ENCODE data around the gene FGG. TPM values are rescaled to one million over a fixed set of nuclear protein-coding genes. Genes with fewer than 3 reads are reported as not detected.

Gene FGG
- total RNA-seq, 3 donors from 2014 or later, result 3.3 TPM; not detected in 2

- intact Hi-C loops (cut with DNase I; ENCODE audit: low total_unique reads), result no loop called here
- H3K4me1 ChIP-seq, result no peaks in the 10 kb centered on the region
- H3K27ac ChIP-seq, result no peak overlapping the region
- no peak overlapping the region for H3K4me3 ChIP-seq
- no peaks in the 10 kb centered on the region for H3K9me3 ChIP-seq
- TF ChIP-seq CTCF (IDR thresholded peaks at IDR 0.05), result no peak
- no peak for TF ChIP-seq POLR2AphosphoS5 (IDR thresholded peaks at IDR 0.05)
- no peak for TF ChIP-seq POLR2A (IDR thresholded peaks at IDR 0.05)
- H3K36me3 ChIP-seq, result no peaks in the 10 kb centered on the region
- H3K27me3 ChIP-seq, result no peaks in the 10 kb centered on the region
- DNase-seq (ENCODE audit: low spot score in 2 of 2), result no peak
These were observed 28.2 kb downstream of the FGG start for GRCh38 chr4:154584259-154584658.

- Histone ChIP-seq H3K4me1 (no peaks in the 10 kb centered on the region), H3K4me3 (no peak overlapping the region), H3K36me3 (no peaks in the 10 kb centered on the region), H3K27ac (no peak overlapping the region), H3K27me3 (no peaks in the 10 kb centered on the region), H3K9me3 (no peaks in the 10 kb centered on the region)
- no peak for TF ChIP-seq POLR2AphosphoS5 (IDR thresholded peaks at IDR 0.05)
- TF ChIP-seq POLR2A (IDR thresholded peaks at IDR 0.05), result no peak
- no peak for TF ChIP-seq CTCF (IDR thresholded peaks at IDR 0.05)
- no peak for DNase-seq (ENCODE audit: low spot score in 2 of 2)
- intact Hi-C loops (cut with DNase I; ENCODE audit: low total_unique reads), result no loop called here
These were observed 28.8 kb downstream of the FGG start for GRCh38 chr4:154583677-154584076.

- Histone ChIP-seq H3K27me3 (no peaks in the 10 kb centered on the region), H3K4me3 (no peak overlapping the region), H3K36me3 (no peaks in the 10 kb centered on the region), H3K4me1 (no peaks in the 10 kb centered on the region), H3K9me3 (no peaks in the 10 kb centered on the region), H3K27ac (no peak overlapping the region)
- TF ChIP-seq POLR2AphosphoS5 (IDR thresholded peaks at IDR 0.05) (no peak), POLR2A (IDR thresholded peaks at IDR 0.05) (no peak), CTCF (IDR thresholded peaks at IDR 0.05) (no peak)
- intact Hi-C loops (cut with DNase I; ENCODE audit: low total_unique reads), result no loop called here
- no peak for DNase-seq (ENCODE audit: low spot score in 2 of 2)
These were observed 29.2 kb downstream of the FGG start for GRCh38 chr4:154583230-154583629.

GRCh38 chr4:154582723-154583122 lies 29.7 kb downstream of the FGG start:
- no peak for TF ChIP-seq POLR2A (IDR thresholded peaks at IDR 0.05)
- intact Hi-C loops (cut with DNase I; ENCODE audit: low total_unique reads), result no loop called here
- no peaks in the 10 kb centered on the region for H3K4me1 ChIP-seq

GRCh38 chr4:154579927-154580326 lies 32.5 kb downstream of the FGG start:
- Histone ChIP-seq H3K9me3 (no peaks in the 10 kb centered on the region), H3K27ac (no peak overlapping the region), H3K27me3 (no peaks in the 10 kb centered on the region), H3K4me3 (no peak overlapping the region), H3K4me1 (no peaks in the 10 kb centered on the region), H3K36me3 (no peaks in the 10 kb centered on the region)
- intact Hi-C loops (cut with DNase I; ENCODE audit: low total_unique reads), result no loop called here
- no peak for TF ChIP-seq CTCF (IDR thresholded peaks at IDR 0.05)
- TF ChIP-seq POLR2A (IDR thresholded peaks at IDR 0.05), result no peak
- TF ChIP-seq POLR2AphosphoS5 (IDR thresholded peaks at IDR 0.05), result no peak
- no peak for DNase-seq (ENCODE audit: low spot score in 2 of 2)

More at GRCh38 chr4:154582723-154583122, 29.7 kb downstream of the FGG start:
- Histone ChIP-seq H3K9me3 (no peaks in the 10 kb centered on the region), H3K36me3 (no peaks in the 10 kb centered on the region), H3K27me3 (no peaks in the 10 kb centered on the region), H3K4me3 (no peak overlapping the region), H3K27ac (no peak overlapping the region)
- DNase-seq (ENCODE audit: low spot score in 2 of 2), result no peak

- no peak for DNase-seq (ENCODE audit: low spot score in 2 of 2)
- Histone ChIP-seq H3K27me3 (no peaks in the 10 kb centered on the region), H3K4me1 (no peaks in the 10 kb centered on the region), H3K9me3 (no peaks in the 10 kb centered on the region), H3K27ac (no peak overlapping the region), H3K36me3 (no peaks in the 10 kb centered on the region), H3K4me3 (no peak overlapping the region)
- intact Hi-C loops (cut with DNase I; ENCODE audit: low total_unique reads), result no loop called here
- no peak for TF ChIP-seq POLR2A (IDR thresholded peaks at IDR 0.05)
- TF ChIP-seq CTCF (IDR thresholded peaks at IDR 0.05), result no peak
- TF ChIP-seq POLR2AphosphoS5 (IDR thresholded peaks at IDR 0.05), result no peak
These were observed 33.5 kb downstream of the FGG start for GRCh38 chr4:154578919-154579318.
